GM21529 (cell line): ENCODE measurements around the gene ZNF652.
"Not testable (repeated sequence)": the region's sequence is repeated elsewhere in the genome, so short reads cannot be mapped to it uniquely, and the experiment has no call there.

Experiments
- ATAC-seq: cut with Tn5 transposase; IDR thresholded peaks from one replicate; pipeline ENCODE4 v1.9.1; 2021; ENCODE audit not compliant: unreplicated experiment

Gene ZNF652

DNA sequence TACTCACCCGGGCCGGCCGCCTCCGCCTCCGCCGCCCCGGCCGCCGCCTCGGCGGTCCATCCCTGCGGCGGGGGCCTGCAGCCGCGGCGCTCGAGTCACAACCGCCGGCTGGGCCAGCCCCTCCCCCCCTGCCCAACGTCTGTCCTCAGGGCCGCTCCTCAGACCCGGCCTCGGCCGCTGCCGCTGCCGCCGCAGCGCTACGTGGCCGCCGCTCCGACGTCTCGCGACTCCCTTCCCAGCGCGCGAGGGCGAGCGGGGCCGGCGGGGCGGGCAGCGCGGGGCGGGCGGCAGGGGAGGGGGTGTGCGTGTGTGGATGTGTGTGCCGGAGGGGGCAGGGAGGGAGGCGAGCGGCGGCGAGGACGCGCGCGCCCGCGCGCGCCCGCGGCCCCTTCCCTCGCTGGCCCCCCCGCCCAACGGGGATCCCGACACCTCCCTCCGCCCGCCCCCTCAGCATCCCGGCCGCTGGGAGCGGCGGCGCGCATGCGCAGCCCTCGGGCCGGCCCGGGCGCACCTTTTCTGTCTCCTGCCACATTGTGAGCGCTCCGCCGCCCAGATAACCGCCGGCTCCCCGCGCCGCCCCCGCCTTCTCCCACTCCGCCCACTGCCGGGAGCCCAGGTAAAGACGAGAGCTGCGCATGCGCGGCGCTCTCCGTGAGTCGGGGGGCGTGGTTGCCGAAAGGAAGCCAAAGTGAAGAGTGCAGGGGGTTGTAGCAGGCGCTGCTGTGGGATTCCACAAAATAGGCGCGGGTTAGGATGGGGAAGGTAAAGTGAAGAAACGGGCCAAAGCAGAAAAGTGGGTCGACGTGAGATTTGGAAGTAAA is at the start of gene ZNF652:
Gene ZNF652 (minus strand): TSS at position 349 of the 821 bp plus-strand sequence. CDS start 44,525 bp downstream, outside the sequence.
- peak; percentile 54 for ATAC-seq

DNA sequence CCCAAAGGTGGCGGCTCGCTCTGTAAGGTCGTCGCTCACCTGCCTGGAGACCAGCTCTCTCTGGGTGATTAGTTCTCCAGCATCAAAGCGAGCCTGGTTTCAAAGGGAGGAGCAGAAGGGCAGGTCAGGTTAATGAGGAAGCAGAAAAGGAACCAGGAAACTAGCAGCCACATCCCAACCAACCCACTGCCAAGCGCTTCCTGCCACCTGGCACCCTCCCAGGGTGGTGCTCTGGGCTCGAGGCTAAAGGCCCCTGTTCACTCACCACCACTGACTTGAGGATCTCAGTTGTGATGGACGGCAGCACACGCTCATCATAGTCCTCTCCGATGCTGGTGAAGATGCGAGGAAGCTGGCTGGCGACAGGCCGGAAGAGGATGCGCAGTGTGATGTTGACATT is 47.0 kb upstream of the ZNF652 start:
- ATAC-seq, result no peak

DNA sequence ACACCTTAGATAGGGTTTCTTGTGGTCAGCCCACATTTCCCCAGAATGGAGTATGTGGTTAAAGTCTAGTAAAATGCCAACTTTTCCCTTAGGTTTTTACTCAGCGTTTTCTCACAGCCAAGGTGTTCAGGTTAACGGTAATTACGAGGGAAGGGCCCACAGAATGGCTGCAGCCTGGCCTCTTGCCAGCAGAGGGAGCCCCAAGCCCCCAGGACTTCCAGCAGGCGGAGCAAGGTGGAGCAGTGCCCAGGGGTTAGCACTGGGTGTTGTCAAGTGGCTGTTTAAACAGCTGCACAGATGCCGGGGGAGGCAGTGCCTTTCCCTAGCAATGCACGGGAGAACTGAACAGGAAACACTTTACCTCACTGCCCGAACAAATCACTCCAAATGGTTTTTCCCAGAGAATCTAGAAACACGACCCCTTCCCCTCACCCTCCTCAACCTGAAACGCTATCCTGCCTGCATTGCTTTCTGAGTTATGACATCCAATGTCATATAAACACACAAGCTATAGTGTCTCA is 46.0 kb upstream of the ZNF652 start:
- peak; percentile 57 for ATAC-seq

DNA sequence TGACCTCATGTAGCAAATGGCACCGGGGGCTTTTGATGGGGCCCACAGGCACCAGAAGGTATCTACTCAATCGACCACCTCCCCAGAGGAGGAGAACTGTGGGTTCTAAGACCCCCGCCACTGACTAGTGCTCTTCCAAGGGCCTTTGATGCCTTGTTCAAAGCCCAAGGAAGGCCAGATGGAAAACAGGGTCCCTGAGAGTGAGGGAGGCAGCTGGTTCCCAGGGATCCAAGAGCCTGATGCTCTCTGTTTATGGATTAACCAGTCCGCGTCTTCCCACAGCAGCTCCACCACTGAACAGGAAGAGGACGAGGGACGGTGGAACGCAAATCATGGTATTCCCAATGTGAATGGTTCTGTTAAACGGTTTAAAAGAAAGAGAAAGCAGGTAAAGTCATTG is 45.0 kb upstream of the ZNF652 start:
- ATAC-seq, result no peak

DNA sequence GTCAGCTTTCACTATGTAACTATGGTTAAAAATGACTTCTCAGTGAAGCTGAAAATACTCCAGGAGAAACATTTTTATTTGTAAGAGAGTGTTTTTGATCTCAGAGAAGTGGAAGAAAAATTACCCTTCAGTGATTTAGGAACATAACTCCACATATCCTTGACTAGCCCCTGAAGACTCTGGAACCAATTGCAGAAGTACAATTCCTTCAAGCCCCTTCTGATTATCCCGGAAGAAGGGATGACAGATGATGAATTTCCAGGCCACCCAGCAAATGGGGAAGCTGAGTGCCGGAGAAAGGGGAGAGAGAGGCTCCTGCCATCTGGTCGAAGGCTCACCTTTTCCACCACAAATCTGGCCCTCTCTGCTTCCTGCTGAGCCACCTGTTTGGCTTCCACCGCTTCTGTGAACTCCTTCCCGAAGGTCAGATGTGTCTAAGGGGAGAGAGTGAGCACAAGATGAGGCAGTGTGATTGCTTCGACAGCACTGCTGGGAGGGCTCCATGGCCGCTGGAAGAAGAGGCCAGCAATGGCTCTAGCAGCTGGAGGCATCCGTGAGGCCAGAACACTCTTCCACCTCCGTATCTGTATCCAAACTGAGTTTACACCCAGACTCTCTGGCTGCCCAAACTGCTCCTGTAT is 44.5 kb upstream of the ZNF652 start:
- ATAC-seq, result no peak

DNA sequence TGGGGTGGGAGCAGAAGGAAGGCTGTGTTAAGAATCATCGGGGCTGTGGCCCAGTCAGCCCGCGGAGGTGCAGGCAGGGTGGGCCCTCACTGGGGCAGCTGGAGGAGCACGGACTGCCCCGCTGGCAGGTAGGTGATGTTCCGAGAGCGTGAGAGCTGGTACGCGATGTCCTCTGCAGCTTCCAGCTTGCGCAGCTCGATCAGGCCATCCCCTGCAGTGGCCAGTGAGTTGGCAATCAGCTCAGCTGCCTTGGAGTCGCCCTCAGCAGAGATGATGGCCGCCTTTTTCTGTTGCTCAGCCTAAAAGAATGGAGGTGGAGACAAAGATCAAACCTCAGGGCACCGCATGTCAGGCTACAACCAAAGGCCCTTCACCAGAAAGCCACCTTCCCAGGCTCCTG is 42.9 kb upstream of the ZNF652 start:
- ATAC-seq, result no peak

DNA sequence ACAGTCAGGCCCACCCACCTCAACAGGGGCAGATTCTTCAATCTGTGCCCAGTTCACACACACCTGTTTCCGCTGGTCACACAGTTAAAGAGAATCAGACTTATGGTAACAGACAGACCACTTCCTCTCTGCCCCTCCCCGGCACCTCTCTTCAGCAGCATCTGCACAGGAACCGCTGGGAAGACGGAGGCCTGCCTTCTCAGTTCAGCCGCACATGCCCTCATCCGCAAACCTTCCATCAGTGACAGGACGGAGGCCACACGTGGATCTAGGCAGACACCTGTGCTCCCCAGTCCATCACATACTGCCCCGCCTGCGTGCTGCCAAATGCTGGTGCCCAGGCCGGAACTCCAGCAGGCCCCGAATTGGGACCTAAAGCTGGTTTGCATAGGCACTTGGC is 42.3 kb upstream of the ZNF652 start:
- ATAC-seq, result no peak

DNA sequence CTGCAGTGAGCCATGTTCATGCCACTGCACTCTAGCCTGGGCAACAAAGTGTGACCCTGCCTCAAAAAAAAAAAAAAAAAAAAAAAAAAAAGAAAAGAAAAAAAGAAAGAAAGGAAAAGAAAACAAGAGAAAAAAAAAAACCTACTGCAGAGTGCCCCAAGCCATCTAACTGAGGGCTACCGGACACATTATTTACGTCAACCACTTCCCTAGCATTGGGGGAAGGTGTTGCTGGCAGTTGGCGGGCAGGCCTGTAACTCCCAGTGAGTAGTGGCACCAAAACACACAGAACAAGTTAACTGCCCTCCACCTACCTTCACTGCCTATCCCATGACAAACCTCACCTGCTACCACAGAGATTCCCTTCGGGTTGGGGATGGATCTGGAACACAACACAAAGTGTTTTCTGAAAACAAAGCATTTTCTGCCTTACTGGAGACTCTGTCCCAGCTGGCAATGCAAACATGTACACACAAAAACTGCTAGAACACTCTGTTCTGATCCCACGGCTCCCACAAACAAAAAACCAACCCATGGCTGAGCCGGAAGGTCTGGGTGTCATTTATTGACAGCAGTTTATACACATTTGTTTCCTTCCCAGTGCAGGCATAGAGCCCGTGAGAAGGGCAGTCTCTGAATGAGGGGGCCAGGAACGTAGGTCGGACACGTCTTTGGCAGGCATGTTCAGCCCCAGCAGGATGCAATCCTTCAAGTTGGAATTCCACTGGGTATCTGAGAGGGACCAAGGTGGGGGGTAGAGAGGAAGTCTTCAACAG is 41.7 kb upstream of the ZNF652 start:
- ATAC-seq, result no peak

DNA sequence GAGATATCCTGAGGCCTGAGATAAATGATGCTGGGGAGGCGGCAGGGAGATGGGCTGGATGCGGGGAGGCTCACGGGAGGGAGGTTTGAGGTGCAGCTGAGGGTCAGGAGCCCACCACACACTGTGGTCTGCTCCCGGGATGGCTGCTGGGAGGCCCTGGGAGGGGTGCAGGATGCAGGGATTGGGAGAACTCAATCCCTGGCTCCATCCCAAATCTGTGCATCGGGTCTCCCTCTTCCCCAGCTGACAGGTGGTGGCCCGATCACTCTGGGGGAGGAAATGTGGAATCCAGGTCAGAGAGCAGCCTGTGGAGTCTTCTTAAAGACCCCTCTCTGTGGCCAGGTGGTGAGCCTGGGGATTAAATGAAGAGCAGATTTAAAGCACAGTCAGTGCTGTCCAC is 40.7 kb upstream of the ZNF652 start:
- ATAC-seq, result no peak

DNA sequence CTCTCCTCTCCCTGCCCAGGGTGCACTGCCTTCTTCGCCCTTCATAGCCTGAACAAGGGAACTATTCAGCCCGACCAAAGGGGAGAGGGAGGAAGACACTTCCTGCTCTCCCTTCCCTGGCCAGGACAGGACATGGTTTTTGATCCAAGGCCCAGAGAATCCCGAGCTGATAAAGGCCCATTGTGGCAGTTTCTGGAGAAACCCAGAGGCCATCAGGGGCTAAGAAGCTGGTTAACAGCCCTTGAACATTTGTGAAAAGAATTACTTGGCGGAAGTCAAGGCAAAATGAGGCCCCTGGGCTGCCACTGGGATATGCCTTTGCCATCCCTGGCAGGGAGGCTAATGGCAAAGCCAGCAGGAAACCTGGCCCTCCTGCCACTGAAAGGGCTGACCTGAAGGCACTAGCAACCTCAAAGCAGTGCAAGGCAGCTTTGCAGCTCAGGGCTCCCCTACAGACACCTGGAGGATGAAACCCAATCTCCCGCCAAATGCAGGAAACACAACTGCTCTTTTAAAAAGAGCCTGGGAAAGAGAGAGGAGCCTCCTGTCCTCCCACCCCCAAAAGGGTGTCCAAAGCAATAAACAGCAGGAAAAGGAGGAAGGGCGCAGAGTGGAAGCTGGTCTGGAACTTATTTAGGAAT is 40.0 kb upstream of the ZNF652 start:
- ATAC-seq, result no peak

DNA sequence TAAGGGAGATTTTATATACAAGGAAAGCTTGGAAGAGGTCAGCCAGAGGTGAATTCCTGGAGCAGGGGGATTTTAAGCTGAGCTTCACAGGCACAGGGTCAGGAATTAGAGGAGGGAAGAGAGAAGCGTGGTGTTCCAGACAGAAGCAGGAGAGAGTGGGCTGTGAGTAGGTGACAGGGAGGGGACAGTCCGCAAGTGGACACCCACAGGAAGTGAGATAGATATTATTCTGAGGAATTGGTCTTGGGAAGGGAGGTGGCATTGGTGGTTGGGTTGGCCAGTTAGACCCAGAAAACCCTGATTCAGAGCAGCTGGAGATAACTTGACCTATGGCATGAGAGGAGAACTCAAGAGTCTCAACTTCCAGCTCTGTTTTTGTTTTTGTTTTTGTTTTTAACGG is 37.9 kb upstream of the ZNF652 start:
- no peak for ATAC-seq

DNA sequence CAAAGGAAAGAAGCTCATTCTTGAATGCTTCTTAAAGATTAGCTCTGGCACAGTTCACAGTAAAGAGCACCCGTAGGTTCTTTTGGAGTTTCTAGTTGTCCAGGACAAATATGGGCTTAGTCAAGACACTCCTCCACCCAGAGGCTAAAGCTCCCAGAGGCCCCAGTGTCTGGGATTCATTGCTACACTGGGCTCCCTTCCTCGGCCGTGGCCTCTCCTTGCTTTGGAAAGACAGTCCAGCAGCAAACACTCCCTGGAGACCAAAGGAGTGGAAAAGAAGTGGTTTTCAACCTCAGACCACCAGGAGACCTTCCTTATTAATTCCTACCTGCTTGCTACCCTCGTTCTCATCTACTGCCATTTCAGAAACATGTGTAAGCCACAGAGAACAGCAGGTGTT is 35.5 kb upstream of the ZNF652 start:
- no peak for ATAC-seq

DNA sequence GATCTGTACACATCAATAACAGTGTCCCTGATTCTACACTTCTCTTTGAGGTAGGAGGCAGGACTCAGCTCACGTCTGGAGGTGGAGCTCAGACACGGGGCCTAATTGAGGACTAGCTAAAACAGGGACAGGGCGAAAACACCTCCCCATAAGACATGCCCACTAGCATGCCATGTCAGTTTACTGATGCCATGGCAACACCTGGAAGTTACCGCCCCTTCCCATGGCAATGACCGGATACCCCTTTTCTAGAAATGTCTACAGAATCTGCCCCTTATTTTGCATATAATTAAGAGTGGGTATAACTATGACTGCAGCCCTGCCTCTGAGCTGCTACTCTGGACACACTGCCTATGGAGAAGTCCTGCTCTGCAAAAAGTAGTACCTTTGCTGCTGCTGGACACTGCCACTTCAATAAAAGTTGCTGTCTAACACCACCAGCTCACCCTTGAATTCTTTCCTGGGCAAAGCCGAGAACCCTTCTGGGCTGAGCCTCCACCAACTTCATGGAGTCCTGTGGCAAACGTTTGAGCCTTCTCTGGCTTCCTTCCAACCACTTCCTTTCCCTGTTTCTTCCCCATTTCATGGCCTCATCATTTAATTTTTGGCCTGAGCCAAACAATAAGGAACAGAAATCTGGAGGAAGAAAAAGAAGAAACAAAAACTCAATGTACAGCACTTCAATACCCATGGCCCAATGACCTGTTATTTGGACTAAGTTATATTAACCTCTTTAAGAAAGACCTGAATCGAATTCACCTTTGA is 31.6 kb upstream of the ZNF652 start:
- no peak for ATAC-seq

DNA sequence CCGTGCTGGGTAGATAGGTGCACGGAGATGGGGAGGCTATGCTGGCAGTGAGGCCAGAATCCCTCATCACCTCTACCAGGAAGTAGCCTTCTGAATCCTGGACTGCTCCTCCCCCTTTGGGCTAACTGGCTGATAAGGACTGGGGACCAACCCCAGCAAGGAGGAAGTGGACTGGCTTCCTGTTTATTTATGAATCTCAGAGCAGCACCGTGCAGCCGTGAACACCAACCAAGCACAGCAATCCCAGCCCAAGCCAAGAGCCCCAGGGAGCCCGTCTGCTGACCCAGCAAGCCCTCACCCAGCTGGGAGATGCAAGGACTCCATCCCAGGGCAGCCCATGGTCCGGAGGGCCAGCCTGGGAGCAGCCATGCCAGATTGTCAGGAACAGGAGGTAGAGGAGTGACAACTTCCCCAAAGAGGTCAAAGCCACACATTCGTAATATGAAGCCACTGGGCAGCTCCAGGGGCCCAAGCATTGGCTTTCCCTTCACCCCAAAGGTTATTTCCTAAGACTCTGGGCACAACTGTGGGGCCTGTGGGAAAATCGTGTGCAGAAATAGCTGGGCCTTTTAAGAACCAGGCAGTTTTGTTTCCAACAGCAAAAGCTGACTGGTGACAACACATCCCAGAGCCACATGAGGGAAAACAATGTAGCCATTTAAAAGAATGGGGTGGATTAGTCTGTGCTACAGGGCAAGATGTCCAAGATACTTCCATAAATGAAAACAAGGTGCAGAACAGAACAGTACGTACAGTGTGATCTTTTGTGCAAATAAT is 28.7 kb upstream of the ZNF652 start:
- ATAC-seq, result no peak

DNA sequence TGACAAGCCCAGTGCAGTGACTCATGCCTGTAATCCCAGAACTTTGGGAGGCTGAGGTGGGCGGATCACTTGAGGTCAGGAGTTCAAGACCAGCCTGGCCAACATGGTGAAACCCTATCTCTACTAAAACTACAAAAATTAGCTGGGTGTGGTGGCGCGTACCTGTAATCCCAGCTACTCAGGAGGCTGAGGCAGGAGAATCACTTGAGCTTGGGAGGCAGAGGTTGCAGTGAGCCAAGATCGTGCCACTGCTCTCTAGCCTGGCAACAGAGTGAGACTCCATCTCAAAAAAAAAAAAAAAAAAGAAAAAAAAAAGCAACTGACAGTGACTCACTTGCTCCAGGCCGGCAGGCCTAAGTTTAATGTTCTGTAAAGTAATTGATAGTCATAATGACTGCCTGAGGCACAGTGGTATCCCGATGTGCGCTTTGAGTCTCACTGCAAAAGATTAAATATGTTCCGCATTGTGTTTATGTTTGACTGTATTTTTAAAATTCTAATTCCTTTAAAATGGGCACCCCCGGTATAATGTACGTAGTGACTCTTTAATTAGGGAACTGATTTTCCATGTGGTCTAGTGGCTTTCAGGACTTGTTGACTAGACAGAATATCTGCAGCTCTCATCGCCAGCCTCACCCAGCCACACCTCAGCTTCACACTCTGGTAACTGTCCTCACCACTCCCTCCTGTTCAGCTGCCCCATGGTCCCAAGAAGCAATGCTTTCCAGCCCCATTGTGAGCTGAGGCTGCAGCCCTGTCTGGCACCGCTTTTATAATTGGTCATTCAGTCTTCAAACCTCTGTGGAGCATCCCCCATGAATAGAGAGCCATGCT is 27.7 kb upstream of the ZNF652 start:
- not testable (repeated sequence) for ATAC-seq

DNA sequence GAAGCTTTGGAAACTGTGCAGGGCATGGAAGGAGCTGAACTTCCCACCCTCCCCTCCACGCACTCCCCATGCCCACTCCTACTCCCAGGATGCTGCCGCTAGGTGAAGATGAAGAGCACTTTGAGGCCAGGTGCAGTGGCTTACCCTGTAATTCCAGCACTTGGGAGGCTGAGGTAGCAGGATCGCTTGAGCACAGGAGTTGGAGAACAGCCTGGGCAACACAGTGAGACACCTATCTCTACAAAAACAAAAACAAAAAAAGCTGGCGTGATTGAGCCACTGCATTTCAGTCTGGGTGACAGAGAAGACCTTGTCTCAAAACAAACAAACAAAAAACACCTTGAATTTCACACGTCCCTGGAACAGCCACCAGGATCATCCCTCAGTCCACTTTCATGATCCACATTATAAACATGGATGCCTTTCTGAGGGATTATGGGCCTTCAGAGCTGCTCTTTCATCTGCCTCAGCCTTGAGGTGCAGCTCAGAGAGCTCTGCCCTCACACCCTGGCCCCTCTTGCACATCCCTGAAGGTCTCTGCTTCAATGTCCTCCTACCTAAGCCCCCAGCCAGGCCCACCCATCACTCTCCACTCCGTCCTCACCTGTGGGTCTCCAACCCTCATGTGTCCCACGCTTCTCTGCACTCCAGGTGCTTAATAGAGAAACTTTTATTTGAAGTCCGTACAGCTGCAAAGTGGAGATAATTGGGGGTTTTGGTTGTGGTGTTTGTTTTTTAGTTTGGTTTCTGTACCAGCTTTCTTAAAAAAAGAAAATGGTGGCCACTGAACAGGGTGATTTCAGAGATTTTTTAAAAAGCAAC is 26.9 kb upstream of the ZNF652 start:
- ATAC-seq, result no peak

DNA sequence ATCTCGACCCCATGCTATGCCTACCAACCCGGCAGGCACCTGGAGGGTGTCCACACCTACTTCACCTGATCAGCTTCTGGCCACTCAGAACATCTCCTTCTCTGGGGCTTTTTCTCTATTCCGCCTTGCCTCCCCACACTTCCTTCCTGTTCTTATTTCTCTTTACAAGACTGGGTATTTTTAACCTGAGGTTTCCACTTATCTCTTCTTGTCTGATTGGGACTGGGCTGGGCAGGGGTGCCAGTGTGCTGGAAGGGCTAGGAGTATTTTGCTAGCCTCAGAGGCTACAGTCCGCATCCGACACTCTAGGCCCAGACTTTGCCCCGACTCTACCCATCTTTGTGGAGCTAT is 26.2 kb upstream of the ZNF652 start:
- ATAC-seq, result peak; percentile 52
